H1 (cell line): Measurements from ENCODE around the gene PKD1L1. TPM values are rescaled to one million over a fixed set of nuclear protein-coding genes. Genes with fewer than 3 reads are reported as not detected.

Experiments
- CTCF ChIA-PET: fragments of 300-600 bp; sonication (Branson Sonifier 250); formaldehyde crosslinking; loops from one replicate; lab custom pipeline; 2021; ENCODE audit not compliant: partially characterized antibody; lab: Charles Lee
- POLR2A ChIA-PET: fragments of 300-600 bp; sonication (Branson Sonifier 250); formaldehyde crosslinking; loops from one replicate; lab custom pipeline; 2021; ENCODE audit warnings: inconsistent platforms; ENCODE audit not compliant: partially characterized antibody; lab: Charles Lee
- DNase-seq, 2 experiments: peaks; one replicate each; pipeline versions ENCODE4 v3.0.0 to v3.0.0-alpha.2; 2010 to 2022; ENCODE audit warnings: low spot score in 2 of 2, low read depth in 1 of 2, mixed read lengths in 1 of 2
- FAIRE-seq: peaks from 2 replicates; lab custom pipeline; 2011; peaks lifted over from hg19 to GRCh38; lab: Jason Lieb, UNC
- H2AFZ ChIP-seq: 2 replicates; pipeline ENCODE4 v1.8.1; 2012; ENCODE audit warnings: low read length, inconsistent platforms
- H2AK5ac ChIP-seq: 2 replicates; pipeline ENCODE4 v1.6.1; 2013; ENCODE audit warnings: low read depth, low read length
- H2BK120ac ChIP-seq: replicated peaks from 2 replicates; pipeline ENCODE3; 2013; ENCODE audit warnings: low read depth, low read length, inconsistent platforms
- H2BK12ac ChIP-seq: 2 replicates; pipeline ENCODE4 v1.6.1; 2013; ENCODE audit warnings: low read depth, low read length
- H2BK15ac ChIP-seq: 2 replicates; pipeline ENCODE4 v1.6.1; 2013; ENCODE audit warnings: low read length
- H2BK20ac ChIP-seq: 2 replicates; pipeline ENCODE4 v1.6.1; 2013; ENCODE audit warnings: low read length
- H2BK5ac ChIP-seq: 2 replicates; pipeline ENCODE4 v1.6.1; 2013; ENCODE audit warnings: low read depth, low read length
- H3K14ac ChIP-seq: 2 replicates; pipeline ENCODE4 v1.6.1; 2013; ENCODE audit warnings: inconsistent platforms; ENCODE audit not compliant: insufficient read length
- H3K18ac ChIP-seq: 2 replicates; pipeline ENCODE4 v1.6.1; 2013; ENCODE audit warnings: low read length; ENCODE audit errors: extremely low read depth
- H3K23ac ChIP-seq: 2 replicates; pipeline ENCODE4 v1.6.1; 2013; ENCODE audit warnings: inconsistent platforms; ENCODE audit not compliant: insufficient read length
- H3K23me2 ChIP-seq: 2 replicates; pipeline ENCODE4 v1.6.1; 2013; ENCODE audit warnings: low read depth, low read length
- H3K27ac ChIP-seq: 2 replicates; pipeline ENCODE4 v1.6.1; 2011; ENCODE audit warnings: low read depth, low read length, inconsistent platforms
- H3K27me3 ChIP-seq, 4 experiments: replicated peaks in 1 of 4; 1 replicate in 1 of 4; 2 replicates in 3 of 4; pipeline versions ENCODE4 v1.6.1 to v1.8.1; 2011 to 2013; ENCODE audit warnings: low read length in 3 of 4, mild to moderate bottlenecking in 3 of 4, inconsistent platforms in 2 of 4, mixed read lengths in 2 of 4, moderate library complexity in 1 of 4; ENCODE audit not compliant: control insufficient read depth in 3 of 4, insufficient read depth in 3 of 4; ENCODE audit errors: extremely low read depth in 1 of 4
- H3K36me3 ChIP-seq, 4 experiments: 2 replicates each; pipeline versions ENCODE4 v1.6.1 to v1.8.1; 2011 to 2013; ENCODE audit warnings: mild to moderate bottlenecking in 4 of 4, low read length in 3 of 4, moderate library complexity in 2 of 4, control low read depth in 1 of 4, inconsistent platforms in 1 of 4; ENCODE audit not compliant: insufficient read depth in 4 of 4, control insufficient read depth in 2 of 4
- H3K4ac ChIP-seq: replicated peaks from 2 replicates; pipeline ENCODE3; 2013; ENCODE audit warnings: low read length, low read depth, mixed read lengths, inconsistent platforms; ENCODE audit not compliant: insufficient read length
- H3K4me1 ChIP-seq, 4 experiments: replicated peaks in 1 of 4; 1 replicate in 1 of 4; 2 replicates in 3 of 4; pipeline versions ENCODE4 v1.6.1 to v1.8.1; 2011 to 2013; ENCODE audit warnings: low read length in 3 of 4, inconsistent platforms in 2 of 4, mixed read lengths in 1 of 4; ENCODE audit not compliant: insufficient read depth in 4 of 4, control insufficient read depth in 3 of 4
- H3K4me2 ChIP-seq, 2 experiments: 2 replicates each; pipeline versions ENCODE4 v1.6.1 to v1.8.1; 2011 to 2013; ENCODE audit warnings: low read depth in 2 of 2, low read length in 2 of 2, control low read depth in 1 of 2, inconsistent platforms in 1 of 2, mild to moderate bottlenecking in 1 of 2; ENCODE audit not compliant: insufficient read depth in 1 of 2
- H3K4me3 ChIP-seq, 4 experiments: fragments of 200-600, 300-600 bp in 1 of 4; sonication (generic), shearing (Covaris generic), sonication (Bioruptor Twin) in 1 of 4; 2 replicates each; pipeline versions ENCODE4 v1.5.1 to v1.8.1; 2011 to 2016; ENCODE audit warnings: low read length in 4 of 4, low read depth in 3 of 4, control low read depth in 2 of 4, inconsistent platforms in 2 of 4, mild to moderate bottlenecking in 2 of 4, mixed read lengths in 1 of 4, moderate library complexity in 1 of 4; ENCODE audit not compliant: insufficient read depth in 2 of 4; ENCODE audit errors: extremely low read depth in 1 of 4
- H3K56ac ChIP-seq: replicated peaks from 2 replicates; pipeline ENCODE3; 2013; ENCODE audit warnings: low read depth, mild to moderate bottlenecking, mixed read lengths, low read length, inconsistent platforms; ENCODE audit not compliant: insufficient read length
- H3K79me1 ChIP-seq: 2 replicates; pipeline ENCODE4 v1.6.1; 2013; ENCODE audit warnings: low read depth, low read length, control low read depth
- H3K79me2 ChIP-seq, 2 experiments: 2 replicates each; pipeline versions ENCODE4 v1.6.1 to v1.8.1; 2012 to 2013; ENCODE audit warnings: low read length in 2 of 2, mild to moderate bottlenecking in 2 of 2, inconsistent platforms in 1 of 2; ENCODE audit not compliant: insufficient read depth in 2 of 2, control insufficient read depth in 1 of 2
- H3K9ac ChIP-seq, 4 experiments: replicated peaks in 1 of 4; 1 replicate in 1 of 4; 2 replicates in 3 of 4; pipeline versions ENCODE4 v1.6.1 to v1.8.1; 2011 to 2013; ENCODE audit warnings: low read depth in 3 of 4, low read length in 3 of 4, control low read depth in 2 of 4, mild to moderate bottlenecking in 2 of 4, moderate library complexity in 2 of 4, inconsistent platforms in 1 of 4; ENCODE audit errors: extremely low read depth in 1 of 4
- H3K9me3 ChIP-seq, 2 experiments: 2 replicates each; pipeline versions ENCODE4 v1.6.1 to v1.8.1; 2012 to 2013; ENCODE audit warnings: mild to moderate bottlenecking in 2 of 2, moderate library complexity in 2 of 2, control low read depth in 1 of 2, inconsistent platforms in 1 of 2, low read depth in 1 of 2, low read length in 1 of 2, mixed read lengths in 1 of 2; ENCODE audit not compliant: insufficient read depth in 2 of 2
- H4K20me1 ChIP-seq, 2 experiments: replicated peaks in 1 of 2; 2 replicates each; pipeline versions ENCODE3 to v1.8.1; 2011 to 2013; ENCODE audit warnings: inconsistent platforms in 2 of 2, low read length in 2 of 2, mild to moderate bottlenecking in 1 of 2; ENCODE audit not compliant: insufficient read depth in 2 of 2, control insufficient read depth in 1 of 2
- H4K5ac ChIP-seq: 2 replicates; pipeline ENCODE4 v1.6.1; 2013; ENCODE audit warnings: low read length, low read depth, mixed read lengths, inconsistent platforms; ENCODE audit not compliant: insufficient read length
- H4K8ac ChIP-seq: 2 replicates; pipeline ENCODE4 v1.8.0; 2013; ENCODE audit warnings: mild to moderate bottlenecking, moderate library complexity, low read length, inconsistent platforms; ENCODE audit not compliant: insufficient read depth; ENCODE audit errors: extremely low read depth
- H4K91ac ChIP-seq: replicated peaks from 2 replicates; pipeline ENCODE3; 2013; ENCODE audit warnings: low read length, mixed read lengths, inconsistent platforms; ENCODE audit not compliant: insufficient read length
- CTBP2 ChIP-seq: IDR thresholded peaks from 2 replicates; pipeline ENCODE4 v1.7.0; 2011; ENCODE audit warnings: borderline replicate concordance, mild to moderate bottlenecking, moderate library complexity, mixed read lengths, low read length; ENCODE audit not compliant: insufficient read depth, insufficient read length
- EGR1 ChIP-seq: IDR thresholded peaks from 2 replicates; pipeline ENCODE4 v1.6.1; 2011; ENCODE audit warnings: low read depth, low read length, borderline replicate concordance
- EZH2 ChIP-seq: fragments of 200-600 bp; sonication (generic); IDR thresholded peaks from 2 replicates; pipeline ENCODE4 v1.7.1; 2012; ENCODE audit warnings: low read depth, mild to moderate bottlenecking, moderate library complexity, low read length, inconsistent platforms; ENCODE audit not compliant: severe bottlenecking
- GTF2F1 ChIP-seq: IDR thresholded peaks from 2 replicates; pipeline ENCODE4 v1.6.1; 2012; ENCODE audit warnings: low read depth, low read length, improper control_type of control experiment, borderline replicate concordance
- KDM5A ChIP-seq: fragments of 200-600 bp; IDR thresholded peaks from 2 replicates; pipeline ENCODE4 v1.7.1; 2012; ENCODE audit warnings: mild to moderate bottlenecking, low read length, inconsistent platforms, mixed read lengths
- NRF1 ChIP-seq: IDR thresholded peaks from 2 replicates; pipeline ENCODE4 v1.6.1; 2011; ENCODE audit warnings: mild to moderate bottlenecking, low read depth, low read length, improper control_type of control experiment
- POLR2A ChIP-seq, 2 experiments: IDR thresholded peaks; 1 replicate in 1 of 2; 2 replicates in 1 of 2; pipeline ENCODE4 v1.6.1; 2011; ENCODE audit warnings: low read depth in 2 of 2, low read length in 2 of 2, mild to moderate bottlenecking in 2 of 2; ENCODE audit errors: control extremely low read depth in 1 of 2
- POLR2AphosphoS5 ChIP-seq: IDR thresholded peaks from 2 replicates; pipeline ENCODE4 v1.6.1; 2011; ENCODE audit warnings: low read depth, low read length
- SIRT6 ChIP-seq: IDR thresholded peaks from one replicate; pipeline ENCODE4 v1.7.1; 2012; ENCODE audit warnings: low read length, inconsistent platforms
- TEAD4 ChIP-seq: IDR thresholded peaks from 2 replicates; pipeline ENCODE4 v1.6.1; 2012; ENCODE audit warnings: low read depth, low read length, inconsistent platforms, mixed read lengths
- USF2 ChIP-seq: IDR thresholded peaks from 2 replicates; pipeline ENCODE4 v1.6.1; 2011; ENCODE audit warnings: low read length, improper control_type of control experiment
- YY1 ChIP-seq: IDR thresholded peaks from 2 replicates; pipeline ENCODE4 v1.6.1; 2011; ENCODE audit warnings: low read depth, mild to moderate bottlenecking, low read length
- WGBS, 2 experiments: shearing (Covaris generic) in 1 of 2; methylation state at CpG; one replicate each; pipeline versions ENCODE4 v1.1.6 to v1.1.7; 2013 to 2015; ENCODE audit warnings: low lambda C conversion rate in 2 of 2, mixed read lengths in 2 of 2, inconsistent platforms in 1 of 2, low coverage in 1 of 2, missing lambda C conversion rate in 1 of 2; ENCODE audit not compliant: insufficient replicate concordance in 2 of 2, insufficient coverage in 1 of 2, insufficient read length in 1 of 2; ENCODE audit errors: extremely low coverage in 1 of 2, missing lambda C conversion rate in 1 of 2; 5-methylcytosine and 5-hydroxymethylcytosine counted together
- polyA plus RNA-seq, 7 experiments: library from polyadenylated mRNA; depleted of rRNA in 3 of 7; stranded (reverse) in 5 of 7; unstranded in 2 of 7; fragments of >200 nt in 5 of 7; fragments of 200-250 nt in 2 of 7; gene quantifications; 1 replicate in 5 of 7; 2 replicates in 1 of 7; 4 replicates in 1 of 7; pipeline versions ENCODE4 v1.2.1 to v1.2.3, GENCODE V29; 2011 to 2013; ENCODE audit warnings: missing spikeins in 2 of 7, mixed read lengths in 2 of 7
- total RNA-seq: library from RNA; stranded (reverse); fragmentation: NEBNext Ultra II Directional; extraction: Animal tissue kit (Norgen Biotek cat#: 25700); gene quantifications from 2 replicates; pipeline ENCODE4 v1.2.1, GENCODE V29; 2021

Gene PKD1L1
- total and polyA plus RNA-seq, 2 of the 8 experiments (the other 6 are each of a cell fraction or from before 2014, with no cell fraction given), result 0.22 to 0.35 TPM

- peaks cover 0 to 2% (median 0%) of the 10 kb centered on the region in 4 experiments; a peak in 1 of 7 replicates for H3K27me3 ChIP-seq
- DNase-seq (no peak), FAIRE-seq (no peak)
- H3K23me2 ChIP-seq, result no peaks in the 10 kb centered on the region
- ChIA-PET CTCF (interaction anchor here (0.9 to 1.8 kb wide), 4 partner anchors 11 to 115 kb away, joined by 3 to 5 read pairs (median 4); no protein-coding TSS in a partner anchor), POLR2A (no interaction called here)
- WGBS, 2 experiments, result 90% methylated on average over 6 of the region's 6 CpGs; no CpG with 5 or more reads in 1 of the 2 experiments
- no peak overlapping the region for H3K4ac ChIP-seq
- H3K4me1 ChIP-seq, result peaks cover 0 to 6% (median 3%) of the 10 kb centered on the region in 4 experiments; a peak in 2 of 7 replicates
- no peak overlapping the region for H2BK5ac ChIP-seq
- H4K20me1 ChIP-seq, result no peaks in the 10 kb centered on the region
- H2BK120ac ChIP-seq, result no peak overlapping the region
- no peak overlapping the region for H2AFZ ChIP-seq
- no peak overlapping the region for H2AK5ac ChIP-seq
- no peak overlapping the region for H3K56ac ChIP-seq
- H3K4me2 ChIP-seq, result no peak overlapping the region
- no peak overlapping the region for H3K23ac ChIP-seq
- H3K36me3 ChIP-seq, result no peaks in the 10 kb centered on the region
- H3K9ac ChIP-seq, result no peak overlapping the region
- no peak overlapping the region for H4K8ac ChIP-seq
- no peak overlapping the region for H2BK12ac ChIP-seq
- no peaks in the 10 kb centered on the region for H3K9me3 ChIP-seq
- H4K5ac ChIP-seq, result no peak overlapping the region
- no peak overlapping the region for H4K91ac ChIP-seq
- H2BK20ac ChIP-seq, result no peak overlapping the region
- TF ChIP-seq USF2, result no peak
- no peak for TF ChIP-seq TEAD4
- no peak for TF ChIP-seq CTBP2
- no peak for TF ChIP-seq EZH2
- no peak for TF ChIP-seq YY1
- TF ChIP-seq POLR2A (IDR thresholded peaks at IDR 0.05; ENCODE audit: control extremely low read depth in 1 of 2, low read depth in 2 of 2, low read length in 2 of 2), result no peak
- TF ChIP-seq EGR1, result no peak
- TF ChIP-seq KDM5A, result no peak
- TF ChIP-seq POLR2AphosphoS5, result no peak
- TF ChIP-seq NRF1, result no peak
- TF ChIP-seq SIRT6, result no peak
- no peak for TF ChIP-seq GTF2F1
- H3K27ac ChIP-seq, result no peak overlapping the region
- H3K4me3 ChIP-seq, result no peak overlapping the region
- no peak overlapping the region for H3K18ac ChIP-seq
- no peaks in the 10 kb centered on the region for H3K79me2 ChIP-seq
- no peak overlapping the region for H3K14ac ChIP-seq
- no peaks in the 10 kb centered on the region for H3K79me1 ChIP-seq
- no peak overlapping the region for H2BK15ac ChIP-seq
These were observed 212.6 kb downstream of the PKD1L1 start for GRCh38 chr7:47735431-47736345.
